GM19351 (cell line): ENCODE results near the gene SIVA1.
A peak's percentile ranks its signal among the peaks of the same experiment; 100 is the strongest.

Experiments
- ATAC-seq: cut with Tn5 transposase; IDR thresholded peaks from one replicate; pipeline ENCODE4 v1.9.1; 2021; ENCODE audit warnings: mild to moderate bottlenecking, moderate library complexity; ENCODE audit not compliant: unreplicated experiment

Gene SIVA1

GRCh38 chr14:104752735-104753527 is at the start of gene SIVA1:
TSS of gene SIVA1 (plus strand) at chr14:104753147. CDS start at chr14:104753202, 55 bp downstream.
- ATAC-seq: peak; percentile 88

- ATAC-seq: no peak
Observed at GRCh38 chr14:104703269-104703668, 49.7 kb upstream of the SIVA1 start.

- ATAC-seq: no peak
Observed at GRCh38 chr14:104704252-104704651, 48.7 kb upstream of the SIVA1 start.

GRCh38 chr14:104705340-104706047 is 47.5 kb upstream of the SIVA1 start:
- no peak for ATAC-seq

- no peak for ATAC-seq
Observed at GRCh38 chr14:104706733-104707607, 46.0 kb upstream of the SIVA1 start.

GRCh38 chr14:104707608-104708595 is 45.0 kb upstream of the SIVA1 start:
- ATAC-seq: no peak

GRCh38 chr14:104708606-104709268 is 44.2 kb upstream of the SIVA1 start:
- ATAC-seq: peak; percentile 58

GRCh38 chr14:104709387-104710039 is 43.4 kb upstream of the SIVA1 start:
- no peak for ATAC-seq

GRCh38 chr14:104710071-104710735 is 42.7 kb upstream of the SIVA1 start:
- ATAC-seq: no peak

GRCh38 chr14:104712881-104713734 is 39.8 kb upstream of the SIVA1 start:
- ATAC-seq: no peak

GRCh38 chr14:104714066-104714465 is 38.9 kb upstream of the SIVA1 start:
- ATAC-seq: no peak

- no peak for ATAC-seq
Observed at GRCh38 chr14:104714681-104715080, 38.3 kb upstream of the SIVA1 start.

GRCh38 chr14:104715416-104715815 is 37.5 kb upstream of the SIVA1 start:
- ATAC-seq: no peak

GRCh38 chr14:104715871-104716270 is 37.1 kb upstream of the SIVA1 start:
- no peak for ATAC-seq

- no peak for ATAC-seq
Observed at GRCh38 chr14:104717137-104717536, 35.8 kb upstream of the SIVA1 start.

- ATAC-seq: no peak
Observed at GRCh38 chr14:104717646-104718045, 35.3 kb upstream of the SIVA1 start.

GRCh38 chr14:104718147-104718546 is 34.8 kb upstream of the SIVA1 start:
- no peak for ATAC-seq

GRCh38 chr14:104718871-104719270 is 34.1 kb upstream of the SIVA1 start:
- no peak for ATAC-seq
